HG02884 (cell line): Measurements from ENCODE around the gene ZNF74.
"Not testable (repeated sequence)": the region's sequence is repeated elsewhere in the genome, so short reads cannot be mapped to it uniquely, and the experiment has no call there.

Experiments
- ATAC-seq: cut with Tn5 transposase; IDR thresholded peaks from one replicate; pipeline ENCODE4 v1.9.1; 2021; ENCODE audit warnings: mild to moderate bottlenecking, moderate library complexity; ENCODE audit not compliant: unreplicated experiment

ZNF74 gene

GRCh38 chr22:20441631-20442484, 47.9 kb downstream of the ZNF74 start:
- ATAC-seq, result no peak

- ATAC-seq, result no peak
Measured at GRCh38 chr22:20442485-20443284, 48.7 kb downstream of the ZNF74 start.

- ATAC-seq, result no peak
Measured at GRCh38 chr22:20444325-20444724, 50.4 kb downstream of the ZNF74 start.

DNA sequence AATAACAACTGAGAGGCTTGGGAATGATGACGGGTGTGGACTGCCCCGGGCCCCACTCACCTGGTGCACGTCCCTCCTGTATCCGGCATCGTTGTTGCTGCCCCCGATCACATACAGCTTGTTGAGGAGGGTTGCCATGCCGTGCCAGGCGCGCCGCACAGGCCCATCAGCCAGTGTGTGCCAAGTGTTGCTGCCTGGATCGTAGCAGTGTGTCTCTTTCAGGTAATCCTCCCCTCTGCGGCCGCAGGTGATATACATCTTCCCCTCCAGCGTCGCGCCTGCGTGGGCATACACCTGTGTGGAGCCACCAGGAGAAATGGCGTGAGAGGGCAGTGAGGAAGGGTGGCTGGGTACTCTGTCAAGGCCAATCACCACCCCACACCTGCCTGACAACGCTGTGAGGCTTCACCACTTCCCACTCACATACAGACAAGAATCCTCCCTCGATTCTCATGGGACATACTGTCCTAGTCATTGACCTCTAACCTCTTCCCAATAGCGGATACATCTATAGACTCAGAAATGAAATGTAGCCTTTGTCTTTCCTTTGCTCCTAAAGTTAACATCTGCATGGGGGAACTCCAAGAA, 52.5 kb downstream of the ZNF74 start:
- ATAC-seq, result no peak

DNA sequence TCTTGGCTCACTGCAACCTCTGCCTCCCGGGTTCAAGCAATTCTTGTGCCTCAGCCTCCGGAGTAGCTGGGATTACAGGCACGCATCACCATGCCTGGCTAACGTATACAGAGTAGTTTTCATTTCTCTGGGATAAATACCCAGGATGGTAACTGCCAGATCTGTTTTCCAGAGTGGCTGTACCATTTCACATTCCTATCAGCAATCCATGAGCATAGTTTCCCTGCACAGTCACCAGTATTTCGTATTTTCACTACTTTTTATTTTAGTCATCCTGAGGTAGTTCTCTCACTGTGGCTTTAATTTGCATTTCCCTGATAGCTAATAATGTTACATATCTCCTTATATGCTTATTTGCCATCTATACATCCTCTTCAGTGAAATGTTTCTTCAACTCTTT, 54.7 kb downstream of the ZNF74 start:
- ATAC-seq, result no peak

GRCh38 chr22:20449819-20450550, 56.0 kb downstream of the ZNF74 start:
- no peak for ATAC-seq

- no peak for ATAC-seq
Measured at GRCh38 chr22:20450551-20450906, 56.6 kb downstream of the ZNF74 start.

DNA sequence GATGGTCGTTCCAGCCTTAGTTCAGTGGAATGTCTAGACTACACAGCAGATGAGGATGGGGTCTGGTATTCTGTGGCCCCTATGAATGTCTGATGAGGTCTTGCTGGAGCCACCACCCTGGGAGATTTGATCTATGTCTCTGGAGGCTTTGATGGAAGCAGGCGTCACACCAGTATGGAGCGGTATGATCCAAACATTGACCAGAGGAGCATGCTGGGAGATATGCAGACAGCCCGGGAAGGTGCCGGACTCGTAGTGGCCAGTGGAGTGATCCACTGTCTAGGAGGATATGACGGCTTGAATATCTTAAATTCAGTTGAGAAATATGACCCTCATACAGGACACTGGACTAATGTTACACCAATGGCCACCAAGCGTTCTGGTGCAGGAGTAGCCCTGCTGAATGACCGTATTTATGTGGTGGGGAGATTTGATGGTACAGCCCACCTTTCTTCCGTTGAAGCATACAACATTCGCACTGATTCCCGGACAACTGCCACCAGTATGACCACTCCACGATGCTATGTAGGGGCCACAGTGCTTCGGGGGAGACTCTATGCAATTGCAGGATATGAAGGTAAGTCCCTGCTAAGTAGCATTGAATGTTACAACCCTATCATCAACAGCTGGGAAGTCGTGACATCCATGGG, 57.3 kb downstream of the ZNF74 start:
- ATAC-seq, result not testable (repeated sequence)

- no peak for ATAC-seq
Measured at GRCh38 chr22:20451920-20452319, 58.0 kb downstream of the ZNF74 start.

DNA sequence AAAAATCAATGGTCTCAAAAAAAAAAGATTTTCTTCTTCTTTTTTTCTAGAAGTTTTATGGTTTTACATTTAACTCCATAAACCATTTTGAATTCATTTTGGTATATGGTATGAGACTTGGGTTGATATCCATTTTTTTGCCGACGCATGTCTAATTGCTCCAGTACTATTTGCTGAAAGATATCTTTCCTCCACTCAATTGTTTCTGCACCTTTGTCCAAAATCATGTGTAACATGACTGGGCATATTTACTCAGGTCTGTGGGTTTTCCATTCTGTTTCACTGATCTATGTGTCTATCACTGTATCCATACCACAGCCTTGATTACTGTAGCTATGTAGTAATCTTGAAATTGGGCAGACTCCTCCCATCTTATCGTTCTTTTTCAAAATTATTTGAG, 59.3 kb downstream of the ZNF74 start:
- no peak for ATAC-seq

- no peak for ATAC-seq
Measured at GRCh38 chr22:20455709-20456063, 61.7 kb downstream of the ZNF74 start.

- no peak for ATAC-seq
Measured at GRCh38 chr22:20456064-20456721, 62.2 kb downstream of the ZNF74 start.

DNA sequence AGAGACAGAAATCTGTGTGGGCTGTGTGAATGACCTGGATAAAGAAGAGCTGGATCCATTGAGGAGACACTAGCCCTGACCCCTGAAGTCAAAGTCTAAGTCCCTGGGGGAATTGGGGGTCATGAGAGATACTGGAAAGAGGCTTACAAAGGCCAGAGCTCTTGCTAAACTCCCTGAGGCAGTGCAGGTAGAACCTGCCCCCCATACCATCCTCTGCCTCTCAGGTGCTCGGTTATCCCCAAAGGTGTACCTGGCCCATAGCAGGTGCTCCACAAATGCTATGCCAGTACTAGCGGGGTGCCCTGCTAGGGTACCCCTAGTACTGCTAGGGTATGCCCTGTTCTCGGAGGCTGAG, 62.7 kb downstream of the ZNF74 start:
- no peak for ATAC-seq

- no peak for ATAC-seq
Measured at GRCh38 chr22:20457506-20458240, 63.7 kb downstream of the ZNF74 start.
